GM23338 (cell line): ENCODE results near the gene GPR83. TPM values are rescaled to one million over a fixed set of nuclear protein-coding genes. Genes with fewer than 3 reads are reported as not detected.
"Not testable (repeated sequence)": the region's sequence is repeated elsewhere in the genome, so short reads cannot be mapped to it uniquely, and the experiment has no call there.

Experiments used
- ATAC-seq: fragments of 200-7000 bp; cut with Tn5 transposase; 3 replicates; pipeline ENCODE4 v1.9.1; 2020
- DNase-seq: peaks from one replicate; pipeline ENCODE4 v3.0.0-alpha.2; 2015; ENCODE audit warnings: low spot score
- H2AFZ ChIP-seq: fragments of 200-600 bp; sonication (generic); 2 replicates; pipeline ENCODE4 v1.8.0; 2016; ENCODE audit warnings: antibody characterized with exemption, mild to moderate bottlenecking, moderate library complexity
- H3F3A ChIP-seq: fragments of 200-600 bp; sonication (generic); replicated peaks from 2 replicates; pipeline ENCODE4 v1.8.0; 2017; ENCODE audit warnings: antibody characterized with exemption, mixed run types, low read depth
- H3K27ac ChIP-seq: fragments of 200-600 bp; sonication (generic); 2 replicates; pipeline ENCODE4 v1.6.1; 2016; ENCODE audit warnings: low read depth
- H3K27me3 ChIP-seq: fragments of 200-600 bp; sonication (generic); 2 replicates; pipeline ENCODE4 v1.8.0; 2016; ENCODE audit warnings: mild to moderate bottlenecking, mixed run types, moderate library complexity; ENCODE audit not compliant: insufficient read depth
- H3K36me3 ChIP-seq: fragments of 200-600 bp; sonication (generic); 2 replicates; pipeline ENCODE4 v1.8.0; 2016; ENCODE audit warnings: mild to moderate bottlenecking; ENCODE audit not compliant: insufficient read depth
- H3K4me1 ChIP-seq: fragments of 200-600 bp; sonication (generic); 2 replicates; pipeline ENCODE4 v1.8.0; 2016; ENCODE audit warnings: mild to moderate bottlenecking, moderate library complexity; ENCODE audit not compliant: insufficient read depth
- H3K4me2 ChIP-seq: fragments of 200-600 bp; sonication (generic); 2 replicates; pipeline ENCODE4 v1.7.1; 2017; ENCODE audit warnings: mixed run types
- H3K4me3 ChIP-seq: fragments of 200-600 bp; sonication (generic); 2 replicates; pipeline ENCODE4 v1.6.1; 2016; ENCODE audit warnings: mixed run types
- H3K79me2 ChIP-seq: fragments of 200-600 bp; sonication (generic); replicated peaks from 2 replicates; pipeline ENCODE4 v1.8.0; 2017; ENCODE audit warnings: mild to moderate bottlenecking; ENCODE audit not compliant: insufficient read depth
- H3K9me2 ChIP-seq: fragments of 200-600 bp; sonication (generic); 2 replicates; pipeline ENCODE4 v1.8.0; 2017; ENCODE audit not compliant: insufficient read depth
- H4K20me1 ChIP-seq: fragments of 200-600 bp; sonication (generic); replicated peaks from 2 replicates; pipeline ENCODE4 v1.8.0; 2017; ENCODE audit warnings: mild to moderate bottlenecking; ENCODE audit not compliant: insufficient read depth
- H3K27ac Mint-ChIP-seq: 2 replicates; pipeline ENCODE4 v1.8.0; 2020; ENCODE audit warnings: inconsistent platforms, mild to moderate bottlenecking, moderate library complexity, mixed read lengths
- H3K27me3 Mint-ChIP-seq: 3 replicates; pipeline ENCODE4 v1.8.0; 2022; ENCODE audit warnings: low read depth, mild to moderate bottlenecking, moderate library complexity, mixed read lengths, inconsistent platforms; ENCODE audit not compliant: insufficient read depth, poor library complexity
- H3K36me3 Mint-ChIP-seq: 3 replicates; pipeline ENCODE4 v1.8.0; 2021; ENCODE audit warnings: low read depth, mild to moderate bottlenecking, inconsistent platforms, moderate library complexity, mixed read lengths
- H3K4me1 Mint-ChIP-seq: 3 replicates; pipeline ENCODE4 v1.8.0; 2020; ENCODE audit warnings: mild to moderate bottlenecking, inconsistent platforms, mixed read lengths
- H3K4me3 Mint-ChIP-seq: 3 replicates; pipeline ENCODE4 v1.8.0; 2021; ENCODE audit warnings: moderate library complexity, mild to moderate bottlenecking, inconsistent platforms, mixed read lengths
- H3K9me3 Mint-ChIP-seq: 3 replicates; pipeline ENCODE4 v1.8.0; 2020; ENCODE audit warnings: moderate library complexity, mild to moderate bottlenecking, inconsistent platforms, mixed read lengths
- EZH2 ChIP-seq: fragments of 200-600 bp; sonication (generic); IDR thresholded peaks from one replicate; pipeline ENCODE4 v1.8.0; 2017; ENCODE audit warnings: antibody characterized with exemption, mild to moderate bottlenecking, low read depth; ENCODE audit not compliant: unreplicated experiment
- EZH2phosphoT487 ChIP-seq: fragments of 200-600 bp; sonication (generic); IDR thresholded peaks from one replicate; pipeline ENCODE4 v1.8.1; 2018; ENCODE audit warnings: antibody characterized with exemption; ENCODE audit not compliant: unreplicated experiment
- ZNF114 ChIP-seq: fragments of 250-450 bp; sonication (Bioruptor Pico); IDR thresholded peaks from 2 replicates; pipeline ENCODE4 v1.5.0; 2020; ENCODE audit warnings: mild to moderate bottlenecking, moderate library complexity
- polyA plus RNA-seq: library from polyadenylated mRNA; unstranded; fragments of >200 nt; fragmentation: Nextera tagmentation; extraction: Ambion mirVana; gene quantifications from 2 replicates; pipeline ENCODE4 v1.2.1, GENCODE V29; 2016
- total RNA-seq: library from RNA; depleted of rRNA; stranded (reverse); fragments of >200 nt; shearing (Covaris generic); gene quantifications from 2 replicates; pipeline ENCODE4 v1.2.3, GENCODE V29; 2014
- TF ChIP-seq, protein P1 (sequence below): IDR thresholded peaks from one replicate; pipeline ENCODE4 v1.6.1; 2018; ENCODE audit warnings: antibody characterized with exemption; ENCODE audit not compliant: unreplicated experiment

Gene GPR83
- total and polyA plus RNA-seq, 2 experiments from 2014 or later = 0.17 to 0.18 TPM

DNA sequence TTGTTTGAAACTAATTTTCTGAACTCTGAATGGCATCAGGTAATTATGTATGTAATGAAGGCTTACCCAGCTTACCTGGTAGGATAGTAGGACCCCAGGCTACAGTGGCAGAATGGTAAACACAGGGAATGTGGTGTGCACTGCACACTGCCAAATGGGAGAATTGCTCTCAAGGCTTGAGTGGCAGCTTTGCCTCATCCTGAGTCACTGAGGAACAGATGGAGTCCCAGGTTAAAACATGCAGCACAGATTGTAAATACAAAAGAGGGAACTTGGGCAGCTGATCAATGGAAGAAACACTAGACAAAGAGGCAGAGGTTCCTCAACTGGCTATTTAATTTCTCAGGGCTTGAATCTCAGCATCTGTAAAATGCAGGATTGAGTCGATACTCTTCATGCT lies 24.4 kb downstream of the GPR83 start (continued):
- TF ChIP-seq, protein P1, sequence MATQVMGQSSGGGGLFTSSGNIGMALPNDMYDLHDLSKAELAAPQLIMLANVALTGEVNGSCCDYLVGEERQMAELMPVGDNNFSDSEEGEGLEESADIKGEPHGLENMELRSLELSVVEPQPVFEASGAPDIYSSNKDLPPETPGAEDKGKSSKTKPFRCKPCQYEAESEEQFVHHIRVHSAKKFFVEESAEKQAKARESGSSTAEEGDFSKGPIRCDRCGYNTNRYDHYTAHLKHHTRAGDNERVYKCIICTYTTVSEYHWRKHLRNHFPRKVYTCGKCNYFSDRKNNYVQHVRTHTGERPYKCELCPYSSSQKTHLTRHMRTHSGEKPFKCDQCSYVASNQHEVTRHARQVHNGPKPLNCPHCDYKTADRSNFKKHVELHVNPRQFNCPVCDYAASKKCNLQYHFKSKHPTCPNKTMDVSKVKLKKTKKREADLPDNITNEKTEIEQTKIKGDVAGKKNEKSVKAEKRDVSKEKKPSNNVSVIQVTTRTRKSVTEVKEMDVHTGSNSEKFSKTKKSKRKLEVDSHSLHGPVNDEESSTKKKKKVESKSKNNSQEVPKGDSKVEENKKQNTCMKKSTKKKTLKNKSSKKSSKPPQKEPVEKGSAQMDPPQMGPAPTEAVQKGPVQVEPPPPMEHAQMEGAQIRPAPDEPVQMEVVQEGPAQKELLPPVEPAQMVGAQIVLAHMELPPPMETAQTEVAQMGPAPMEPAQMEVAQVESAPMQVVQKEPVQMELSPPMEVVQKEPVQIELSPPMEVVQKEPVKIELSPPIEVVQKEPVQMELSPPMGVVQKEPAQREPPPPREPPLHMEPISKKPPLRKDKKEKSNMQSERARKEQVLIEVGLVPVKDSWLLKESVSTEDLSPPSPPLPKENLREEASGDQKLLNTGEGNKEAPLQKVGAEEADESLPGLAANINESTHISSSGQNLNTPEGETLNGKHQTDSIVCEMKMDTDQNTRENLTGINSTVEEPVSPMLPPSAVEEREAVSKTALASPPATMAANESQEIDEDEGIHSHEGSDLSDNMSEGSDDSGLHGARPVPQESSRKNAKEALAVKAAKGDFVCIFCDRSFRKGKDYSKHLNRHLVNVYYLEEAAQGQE = no peak
- TF ChIP-seq EZH2 = no peak
- no peak for TF ChIP-seq ZNF114 (CRISPR knock-in tag)
- no peak for TF ChIP-seq EZH2phosphoT487

DNA sequence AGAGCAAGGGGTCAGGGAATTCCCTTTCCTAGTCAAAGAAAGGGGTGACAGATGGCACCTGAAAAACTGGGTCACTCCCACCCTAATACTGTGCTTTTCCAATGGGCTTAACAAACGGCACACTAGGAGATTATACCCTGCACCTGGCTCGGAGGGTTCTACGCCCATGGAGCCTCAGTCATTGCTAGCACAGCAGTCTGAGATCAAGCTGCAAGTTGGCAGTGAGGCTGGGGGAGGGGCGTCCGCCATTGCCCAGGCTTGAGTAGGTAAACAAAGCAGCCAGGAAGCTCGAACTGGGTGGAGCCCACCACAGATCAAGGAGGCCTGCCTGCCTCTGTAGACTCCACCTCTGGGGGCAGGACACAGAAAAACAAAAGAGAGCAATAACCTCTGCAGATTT lies 30.6 kb downstream of the GPR83 start:
- not testable (repeated sequence) for H3K4me1 ChIP-seq, H3K4me3 Mint-ChIP-seq, ATAC-seq, H3K27me3 ChIP-seq, H3K36me3 ChIP-seq, H3K79me2 ChIP-seq, DNase-seq, H3K27me3 Mint-ChIP-seq, H3K4me1 Mint-ChIP-seq, H3K27ac Mint-ChIP-seq, H3K9me2 ChIP-seq, H3K4me3 ChIP-seq, H3K4me2 ChIP-seq, H3K27ac ChIP-seq, H4K20me1 ChIP-seq, H3F3A ChIP-seq, H2AFZ ChIP-seq
- peaks cover 16% of the 10 kb centered on the region; the same call in 2 of the 3 replicates for H3K36me3 Mint-ChIP-seq
- H3K9me3 Mint-ChIP-seq = peaks cover 38% of the 10 kb centered on the region

DNA sequence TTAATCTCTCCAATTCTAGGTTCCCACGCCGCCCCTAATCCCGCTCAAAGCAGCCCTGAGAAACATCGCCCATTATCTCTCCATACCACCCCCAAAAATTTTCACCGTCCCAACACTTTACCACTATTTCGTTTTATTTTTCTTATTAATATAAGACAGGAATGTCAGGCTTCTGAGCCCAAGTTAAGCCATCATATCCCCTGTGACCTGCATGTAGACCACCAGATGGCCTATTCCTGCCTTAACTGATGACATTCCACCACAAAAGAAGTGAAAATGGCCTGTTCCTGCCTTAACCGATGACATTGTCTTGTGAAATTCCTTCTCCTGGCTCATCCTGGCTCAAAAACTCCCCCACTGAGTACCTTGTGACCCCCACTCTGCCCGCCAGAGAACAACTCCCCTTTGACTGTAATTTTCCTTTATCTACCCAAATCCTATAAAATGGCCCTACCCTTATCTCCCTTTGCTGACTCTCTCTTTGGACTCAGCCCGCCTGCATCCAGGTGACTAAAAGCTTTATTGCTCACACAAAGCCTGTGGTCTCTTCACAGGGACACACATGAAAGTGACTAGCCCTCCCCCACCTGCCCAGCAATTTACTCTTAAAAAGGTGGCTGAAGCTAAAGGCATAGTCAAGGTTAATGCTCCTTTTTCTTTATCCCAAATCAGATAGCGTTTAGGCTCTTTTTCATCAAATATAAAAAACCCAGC lies 50.2 kb downstream of the GPR83 start:
- not testable (repeated sequence) for H3K79me2 ChIP-seq, H3K36me3 ChIP-seq, H3F3A ChIP-seq, H3K4me3 ChIP-seq, H4K20me1 ChIP-seq, ATAC-seq, H3K27ac ChIP-seq, DNase-seq, H3K4me3 Mint-ChIP-seq, H2AFZ ChIP-seq, H3K27me3 ChIP-seq, H3K4me2 ChIP-seq, H3K27me3 Mint-ChIP-seq, H3K9me2 ChIP-seq
- peaks cover 28% of the 10 kb centered on the region for H3K36me3 Mint-ChIP-seq
- H3K4me1 Mint-ChIP-seq = peaks cover 21% of the 10 kb centered on the region
- peaks cover 24% of the 10 kb centered on the region for H3K4me1 ChIP-seq
- H3K9me3 Mint-ChIP-seq = peaks cover 31% of the 10 kb centered on the region
- 0 out of 2 replicates have a peak overlapping the region, but pooled peaks have one; percentile 47 for H3K27ac Mint-ChIP-seq

DNA sequence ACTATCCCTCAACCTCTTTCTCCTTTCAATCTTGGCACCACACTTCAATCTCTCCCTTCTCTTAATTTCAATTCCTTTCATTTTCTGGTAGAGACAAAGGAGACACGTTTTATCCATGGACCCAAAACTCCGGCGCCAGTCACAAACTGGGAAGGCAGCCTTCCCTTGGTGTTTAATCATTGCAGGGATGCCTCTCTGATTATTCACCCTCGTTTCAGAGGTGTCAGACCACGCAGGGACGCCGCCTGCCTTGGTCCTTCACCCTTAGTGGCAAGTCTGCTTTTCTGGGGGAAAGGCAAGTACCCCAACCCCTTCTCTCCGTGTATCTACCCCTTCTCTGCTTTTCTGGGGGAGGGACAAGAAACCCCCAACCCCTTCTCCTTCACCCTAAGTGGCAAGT lies 54.9 kb downstream of the GPR83 start:
- H3K27ac ChIP-seq, H4K20me1 ChIP-seq, H3K4me3 Mint-ChIP-seq, H2AFZ ChIP-seq, H3K36me3 ChIP-seq, H3K4me3 ChIP-seq, DNase-seq, H3K9me2 ChIP-seq, H3F3A ChIP-seq, H3K27me3 ChIP-seq, H3K4me1 ChIP-seq, H3K27me3 Mint-ChIP-seq, ATAC-seq, H3K79me2 ChIP-seq, H3K4me2 ChIP-seq, H3K27ac Mint-ChIP-seq: not testable (repeated sequence)
- Mint-ChIP-seq H3K9me3 (peaks cover 43% of the 10 kb centered on the region), H3K4me1 (peaks cover 13% of the 10 kb centered on the region), H3K36me3 (peaks cover 33% of the 10 kb centered on the region)
